ENCODE measurements around the gene LRRC47. TPM values are rescaled to one million over a fixed set of nuclear protein-coding genes. Genes with fewer than 3 reads are reported as not detected.
A peak's percentile ranks its signal among the peaks of the same experiment; 100 is the strongest.

Gene LRRC47
- total and polyA plus RNA-seq, 2 of the 13 experiments (the other 11 are each of a cell fraction or from before 2014, with no cell fraction given) = 18.3 to 52.5 TPM

GRCh38 chr1:3733883-3734589 is 62.3 kb downstream of the LRRC47 start (continued):
- 0 out of 2 replicates have a peak, but pooled peaks have one; percentile 5 for TF ChIP-seq RFXAP (CRISPR knock-in tag; IDR thresholded peaks at IDR 0.05; ENCODE audit: borderline replicate concordance)
- TF ChIP-seq ZNF570 (CRISPR knock-in tag; IDR thresholded peaks at IDR 0.05; ENCODE audit: borderline replicate concordance) = no peak

DNA sequence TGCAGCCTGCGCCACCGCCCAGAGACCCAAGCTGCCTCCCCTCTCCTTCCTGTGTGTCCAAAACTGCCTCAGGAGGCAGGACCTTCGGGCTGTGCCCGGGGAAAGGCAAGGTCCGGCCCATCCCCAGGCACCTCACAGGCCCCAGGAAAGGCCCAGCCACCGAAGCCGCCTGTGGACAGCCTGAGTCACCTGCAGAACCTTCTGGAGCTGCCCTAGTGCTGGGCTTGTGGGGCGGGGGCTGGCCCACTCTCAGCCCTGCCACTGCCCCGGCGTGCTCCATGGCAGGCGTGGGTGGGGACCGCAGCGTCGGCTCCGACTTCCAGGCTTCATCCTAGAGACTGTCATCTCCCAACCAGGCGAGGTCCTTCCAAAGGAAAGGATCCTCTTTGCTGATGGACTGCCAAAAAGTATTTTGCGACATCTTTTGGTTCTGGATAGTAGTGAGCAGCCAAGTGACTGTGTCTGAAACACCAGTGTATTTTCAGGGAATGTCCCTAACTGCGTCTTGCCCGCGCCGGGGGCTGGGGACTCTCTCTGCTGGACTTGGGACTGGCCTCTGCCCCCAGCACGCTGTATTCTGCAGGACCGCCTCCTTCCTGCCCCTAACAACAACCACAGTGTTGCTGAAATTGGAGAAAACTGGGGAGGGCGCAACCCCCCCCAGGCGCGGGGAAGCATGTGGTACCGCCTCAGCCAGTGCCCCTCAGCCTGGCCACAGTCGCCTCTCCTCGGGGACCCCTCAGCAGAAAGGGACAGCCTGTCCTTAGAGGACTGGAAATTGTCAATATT is 63.0 kb downstream of the LRRC47 start:
- POLR2A ChIA-PET = interaction anchor here (0.7 to 1.1 kb wide), 4 partner anchors 32 to 887 kb away, joined by 3 to 11 read pairs (median 3); no protein-coding TSS in a partner anchor
- TF ChIP-seq YEATS4 (CRISPR knock-in tag; IDR thresholded peaks at IDR 0.05; ENCODE audit: borderline replicate concordance) (peak; percentile 79), HNF1B (CRISPR knock-in tag; IDR thresholded peaks at IDR 0.05) (no peak), MIXL1 (CRISPR knock-in tag; IDR thresholded peaks at IDR 0.05) (peak; percentile 51; the same call in 1 of the 2 replicates), NFE2 (CRISPR knock-in tag; IDR thresholded peaks at IDR 0.05) (no peak), ZNF800 (CRISPR knock-in tag; IDR thresholded peaks at IDR 0.05) (0 out of 2 replicates have a peak, but pooled peaks have one; percentile 49), SOX5 (CRISPR knock-in tag; IDR thresholded peaks at IDR 0.05; ENCODE audit: borderline replicate concordance) (0 out of 2 replicates have a peak, but pooled peaks have one; percentile 9), FOXK1 (CRISPR knock-in tag; IDR thresholded peaks at IDR 0.05; ENCODE audit: borderline replicate concordance, low read depth) (0 out of 2 replicates have a peak, but pooled peaks have one; percentile 32), SP1 (IDR thresholded peaks at IDR 0.05) (no peak), SP1 (CRISPR knock-in tag; IDR thresholded peaks at IDR 0.05) (peak; percentile 39; the same call in 1 of the 2 replicates), HOXA3 (CRISPR knock-in tag; IDR thresholded peaks at IDR 0.05) (peak; percentile 38; the same call in 1 of the 2 replicates)
- TF ChIP-seq, protein P1, sequence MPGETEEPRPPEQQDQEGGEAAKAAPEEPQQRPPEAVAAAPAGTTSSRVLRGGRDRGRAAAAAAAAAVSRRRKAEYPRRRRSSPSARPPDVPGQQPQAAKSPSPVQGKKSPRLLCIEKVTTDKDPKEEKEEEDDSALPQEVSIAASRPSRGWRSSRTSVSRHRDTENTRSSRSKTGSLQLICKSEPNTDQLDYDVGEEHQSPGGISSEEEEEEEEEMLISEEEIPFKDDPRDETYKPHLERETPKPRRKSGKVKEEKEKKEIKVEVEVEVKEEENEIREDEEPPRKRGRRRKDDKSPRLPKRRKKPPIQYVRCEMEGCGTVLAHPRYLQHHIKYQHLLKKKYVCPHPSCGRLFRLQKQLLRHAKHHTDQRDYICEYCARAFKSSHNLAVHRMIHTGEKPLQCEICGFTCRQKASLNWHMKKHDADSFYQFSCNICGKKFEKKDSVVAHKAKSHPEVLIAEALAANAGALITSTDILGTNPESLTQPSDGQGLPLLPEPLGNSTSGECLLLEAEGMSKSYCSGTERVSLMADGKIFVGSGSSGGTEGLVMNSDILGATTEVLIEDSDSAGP (CRISPR knock-in tag; IDR thresholded peaks at IDR 0.05; ENCODE audit: borderline replicate concordance) = peak; percentile 33; the same call in 1 of the 2 replicates
- TF ChIP-seq, protein P2, sequence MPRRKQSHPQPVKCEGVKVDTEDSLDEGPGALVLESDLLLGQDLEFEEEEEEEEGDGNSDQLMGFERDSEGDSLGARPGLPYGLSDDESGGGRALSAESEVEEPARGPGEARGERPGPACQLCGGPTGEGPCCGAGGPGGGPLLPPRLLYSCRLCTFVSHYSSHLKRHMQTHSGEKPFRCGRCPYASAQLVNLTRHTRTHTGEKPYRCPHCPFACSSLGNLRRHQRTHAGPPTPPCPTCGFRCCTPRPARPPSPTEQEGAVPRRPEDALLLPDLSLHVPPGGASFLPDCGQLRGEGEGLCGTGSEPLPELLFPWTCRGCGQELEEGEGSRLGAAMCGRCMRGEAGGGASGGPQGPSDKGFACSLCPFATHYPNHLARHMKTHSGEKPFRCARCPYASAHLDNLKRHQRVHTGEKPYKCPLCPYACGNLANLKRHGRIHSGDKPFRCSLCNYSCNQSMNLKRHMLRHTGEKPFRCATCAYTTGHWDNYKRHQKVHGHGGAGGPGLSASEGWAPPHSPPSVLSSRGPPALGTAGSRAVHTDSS (CRISPR knock-in tag; conservative IDR thresholded peaks at IDR 0.05) = 0 out of 2 replicates have a peak, but pooled peaks have one; percentile 27

More for the DNA sequence above, 63.0 kb downstream of the LRRC47 start:
- peak overlapping the region; percentile 49 for H3K9ac ChIP-seq (ENCODE audit: insufficient read depth, low read depth, low read length)
- FAIRE-seq = no peak
- intact Hi-C loops (cut with micrococcal nuclease; ENCODE audit: unreplicated experiment) = no loop called here
- H3K27ac ChIP-seq (ENCODE audit: extremely low read length, insufficient read depth, low read length) = peak overlapping the region; percentile 69
- no peaks in the 10 kb centered on the region for H3K79me2 ChIP-seq (ENCODE audit: insufficient read depth, low read length)
- H3K36me3 ChIP-seq (replicated peaks in 1 of 2; ENCODE audit: control insufficient read depth in 1 of 2, insufficient read depth in 2 of 2, low read length in 2 of 2) = peaks cover 8 to 25% of the 10 kb centered on the region in 2 experiments
- DNase-seq (ENCODE audit: low spot score) = peak; percentile 21
- H3K4me2 ChIP-seq (ENCODE audit: low read depth, low read length) = peak overlapping the region; percentile 62
- in situ Hi-C loops (cut with HindIII; ENCODE audit: extremely low pct_ligation_motif_present, low pct_unique_long_range_greater_than_20kb) = no loop called here
- H4K20me1 ChIP-seq (ENCODE audit: insufficient read depth, low read length) = no peaks in the 10 kb centered on the region
- no peaks in the 10 kb centered on the region for H3K9me3 ChIP-seq (ENCODE audit: low read length)
- peak; percentile 50 for ATAC-seq
- peaks cover 35% of the 10 kb centered on the region for H3K4me1 ChIP-seq (ENCODE audit: insufficient read depth, low read length)
- H2AFZ ChIP-seq (ENCODE audit: low read length) = no peak overlapping the region
- 56% methylated on average over 11 of the region's 29 CpGs for WGBS (ENCODE audit: low lambda C conversion rate)
- CTCF ChIA-PET (ENCODE audit: low intra/inter-chr PET ratio, low total read pairs) = no interaction called here
- no peaks in the 10 kb centered on the region for H3K27me3 ChIP-seq (ENCODE audit: control insufficient read depth in 1 of 2, insufficient read depth in 2 of 2, low read length in 2 of 2)
- BruUV-seq (replicated peaks) = no TSS peak
- peak overlapping the region in 1 of 3 experiments; percentile 43; a peak in 1 of 6 replicates for H3K4me3 ChIP-seq (replicated peaks in 1 of 3; ENCODE audit: insufficient read depth in 1 of 3, low read depth in 2 of 3, low read length in 3 of 3)
